Liver (tissue), 3 donors: Measurements from ENCODE around the gene MSH5.

ENCODE experiments used
- GABPA ChIP-seq, 2 donors: IDR thresholded peaks in 1 of 2; conservative IDR thresholded peaks in 1 of 2; 2 replicates each; pipeline ENCODE4 v1.6.1; 2016; ENCODE audit warnings: antibody characterized with exemption in 2 of 2, mild to moderate bottlenecking in 1 of 2, moderate library complexity in 1 of 2
- JUND ChIP-seq, 2 donors: IDR thresholded peaks; 2 replicates each; pipeline ENCODE4 v1.6.1; 2016; ENCODE audit warnings: antibody characterized with exemption in 2 of 2
- RAD21 ChIP-seq, 2 donors: IDR thresholded peaks; 2 replicates each; pipeline ENCODE4 v1.6.1; 2016; ENCODE audit warnings: antibody characterized with exemption in 2 of 2, mild to moderate bottlenecking in 2 of 2
- YY1 ChIP-seq: IDR thresholded peaks from 2 replicates; pipeline ENCODE4 v1.6.1; 2016; ENCODE audit warnings: antibody characterized with exemption, mild to moderate bottlenecking
- TF ChIP-seq, protein P1 (sequence below): fragments of 150-350 bp; IDR thresholded peaks from 2 replicates; pipeline ENCODE4 v1.5.1; 2017; ENCODE audit warnings: improper control_type of control experiment, low read depth, low read length; ENCODE audit not compliant: missing input control
- TF ChIP-seq, protein P2 (sequence below): IDR thresholded peaks from 2 replicates; pipeline ENCODE4 v1.6.1; 2016; ENCODE audit warnings: antibody characterized with exemption, mild to moderate bottlenecking
- TF ChIP-seq, protein P3 (sequence below): IDR thresholded peaks from 2 replicates; pipeline ENCODE4 v1.6.1; 2016; ENCODE audit warnings: antibody characterized with exemption
- donor health status: healthy.
- donor health status: healthy.

DNA sequence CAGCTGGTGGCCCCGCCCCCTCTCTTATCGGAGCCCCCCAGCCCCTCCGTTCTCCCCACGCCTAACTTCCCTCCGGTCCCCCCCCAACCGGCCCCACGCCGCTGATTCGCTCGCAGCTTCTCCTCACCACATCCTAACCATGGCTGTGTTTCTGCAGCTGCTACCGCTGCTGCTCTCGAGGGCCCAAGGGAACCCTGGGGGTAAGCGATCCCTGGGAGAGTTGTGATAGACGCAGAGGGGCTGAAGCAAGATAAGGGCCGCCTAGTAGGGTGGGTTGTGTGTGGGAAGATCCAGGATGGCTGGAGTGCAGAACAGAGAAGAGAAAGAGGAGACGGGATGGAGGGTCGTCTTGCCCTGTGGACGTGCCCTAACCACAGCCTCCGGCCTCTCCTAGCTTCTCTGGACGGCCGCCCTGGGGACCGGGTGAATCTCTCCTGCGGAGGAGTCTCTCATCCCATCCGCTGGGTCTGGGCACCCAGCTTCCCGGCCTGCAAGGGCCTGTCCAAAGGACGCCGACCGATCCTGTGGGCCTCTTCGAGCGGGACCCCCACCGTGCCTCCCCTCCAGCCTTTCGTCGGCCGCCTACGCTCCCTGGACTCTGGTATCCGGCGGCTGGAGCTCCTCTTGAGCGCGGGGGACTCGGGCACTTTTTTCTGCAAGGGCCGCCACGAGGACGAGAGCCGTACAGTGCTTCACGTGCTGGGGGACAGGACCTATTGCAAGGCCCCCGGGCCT, 16.4 kb upstream of the MSH5 start, which contains the start of gene MPIG6B:
- TF ChIP-seq, protein P1, sequence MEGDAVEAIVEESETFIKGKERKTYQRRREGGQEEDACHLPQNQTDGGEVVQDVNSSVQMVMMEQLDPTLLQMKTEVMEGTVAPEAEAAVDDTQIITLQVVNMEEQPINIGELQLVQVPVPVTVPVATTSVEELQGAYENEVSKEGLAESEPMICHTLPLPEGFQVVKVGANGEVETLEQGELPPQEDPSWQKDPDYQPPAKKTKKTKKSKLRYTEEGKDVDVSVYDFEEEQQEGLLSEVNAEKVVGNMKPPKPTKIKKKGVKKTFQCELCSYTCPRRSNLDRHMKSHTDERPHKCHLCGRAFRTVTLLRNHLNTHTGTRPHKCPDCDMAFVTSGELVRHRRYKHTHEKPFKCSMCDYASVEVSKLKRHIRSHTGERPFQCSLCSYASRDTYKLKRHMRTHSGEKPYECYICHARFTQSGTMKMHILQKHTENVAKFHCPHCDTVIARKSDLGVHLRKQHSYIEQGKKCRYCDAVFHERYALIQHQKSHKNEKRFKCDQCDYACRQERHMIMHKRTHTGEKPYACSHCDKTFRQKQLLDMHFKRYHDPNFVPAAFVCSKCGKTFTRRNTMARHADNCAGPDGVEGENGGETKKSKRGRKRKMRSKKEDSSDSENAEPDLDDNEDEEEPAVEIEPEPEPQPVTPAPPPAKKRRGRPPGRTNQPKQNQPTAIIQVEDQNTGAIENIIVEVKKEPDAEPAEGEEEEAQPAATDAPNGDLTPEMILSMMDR: no peak
- TF ChIP-seq GABPA (IDR thresholded peaks at IDR 0.05 in 1 of 2, conservative IDR thresholded peaks at IDR 0.05 in 1 of 2) (no peak), YY1 (no peak), JUND (IDR thresholded peaks at IDR 0.05) (no peak), RAD21 (IDR thresholded peaks at IDR 0.05) (no peak)
- TF ChIP-seq, protein P2, sequence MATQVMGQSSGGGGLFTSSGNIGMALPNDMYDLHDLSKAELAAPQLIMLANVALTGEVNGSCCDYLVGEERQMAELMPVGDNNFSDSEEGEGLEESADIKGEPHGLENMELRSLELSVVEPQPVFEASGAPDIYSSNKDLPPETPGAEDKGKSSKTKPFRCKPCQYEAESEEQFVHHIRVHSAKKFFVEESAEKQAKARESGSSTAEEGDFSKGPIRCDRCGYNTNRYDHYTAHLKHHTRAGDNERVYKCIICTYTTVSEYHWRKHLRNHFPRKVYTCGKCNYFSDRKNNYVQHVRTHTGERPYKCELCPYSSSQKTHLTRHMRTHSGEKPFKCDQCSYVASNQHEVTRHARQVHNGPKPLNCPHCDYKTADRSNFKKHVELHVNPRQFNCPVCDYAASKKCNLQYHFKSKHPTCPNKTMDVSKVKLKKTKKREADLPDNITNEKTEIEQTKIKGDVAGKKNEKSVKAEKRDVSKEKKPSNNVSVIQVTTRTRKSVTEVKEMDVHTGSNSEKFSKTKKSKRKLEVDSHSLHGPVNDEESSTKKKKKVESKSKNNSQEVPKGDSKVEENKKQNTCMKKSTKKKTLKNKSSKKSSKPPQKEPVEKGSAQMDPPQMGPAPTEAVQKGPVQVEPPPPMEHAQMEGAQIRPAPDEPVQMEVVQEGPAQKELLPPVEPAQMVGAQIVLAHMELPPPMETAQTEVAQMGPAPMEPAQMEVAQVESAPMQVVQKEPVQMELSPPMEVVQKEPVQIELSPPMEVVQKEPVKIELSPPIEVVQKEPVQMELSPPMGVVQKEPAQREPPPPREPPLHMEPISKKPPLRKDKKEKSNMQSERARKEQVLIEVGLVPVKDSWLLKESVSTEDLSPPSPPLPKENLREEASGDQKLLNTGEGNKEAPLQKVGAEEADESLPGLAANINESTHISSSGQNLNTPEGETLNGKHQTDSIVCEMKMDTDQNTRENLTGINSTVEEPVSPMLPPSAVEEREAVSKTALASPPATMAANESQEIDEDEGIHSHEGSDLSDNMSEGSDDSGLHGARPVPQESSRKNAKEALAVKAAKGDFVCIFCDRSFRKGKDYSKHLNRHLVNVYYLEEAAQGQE: no peak
- TF ChIP-seq, protein P3, sequence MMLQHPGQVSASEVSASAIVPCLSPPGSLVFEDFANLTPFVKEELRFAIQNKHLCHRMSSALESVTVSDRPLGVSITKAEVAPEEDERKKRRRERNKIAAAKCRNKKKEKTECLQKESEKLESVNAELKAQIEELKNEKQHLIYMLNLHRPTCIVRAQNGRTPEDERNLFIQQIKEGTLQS: no peak
